Measurements from ENCODE around the gene CD38. TPM values are rescaled to one million over a fixed set of nuclear protein-coding genes. Genes with fewer than 3 reads are reported as not detected.

The CD38 gene
- total and polyA plus RNA-seq, 7 donors = 1.2 to 11.4 (median 2.2) TPM

- Histone ChIP-seq H3K36me3 (no peaks in the 10 kb centered on the region), H3K9me3 (no peaks in the 10 kb centered on the region), H3K27ac (no peak overlapping the region), H3K27me3 (no peaks in the 10 kb centered on the region), H3K4me1 (no peaks in the 10 kb centered on the region), H3K4me3 (no peak overlapping the region)
- DNase-seq = no peak
- TF ChIP-seq POLR2A (IDR thresholded peaks at IDR 0.05) = no peak
- TF ChIP-seq POLR2AphosphoS5 (IDR thresholded peaks at IDR 0.05) = no peak
- TF ChIP-seq EP300 (IDR thresholded peaks at IDR 0.05) = no peak
- intact Hi-C loops (cut with DNase I) = no loop called here
- WGBS, 2 donors = 74 to 84% methylated on average over 8 of the region's 8 CpGs
These were observed 11.3 kb upstream of the CD38 start for GRCh38 chr4:15766821-15767220.

- Histone ChIP-seq H3K27ac (no peak overlapping the region), H3K27me3 (no peaks in the 10 kb centered on the region), H3K9me3 (no peaks in the 10 kb centered on the region), H3K4me3 (no peak overlapping the region), H3K4me1 (no peaks in the 10 kb centered on the region), H3K36me3 (no peaks in the 10 kb centered on the region)
- intact Hi-C loops (cut with DNase I) = no loop called here
- no peak for DNase-seq
- TF ChIP-seq POLR2AphosphoS5 (IDR thresholded peaks at IDR 0.05) (no peak), EP300 (IDR thresholded peaks at IDR 0.05) (no peak), CTCF (IDR thresholded peaks at IDR 0.05) (no peak), POLR2A (IDR thresholded peaks at IDR 0.05) (no peak)
- WGBS, 2 donors = 63 to 71% methylated on average over 2 of the region's 2 CpGs
These were observed 8.9 kb upstream of the CD38 start for GRCh38 chr4:15769202-15769601.

GRCh38 chr4:15771216-15772058, 6.7 kb upstream of the CD38 start:
- intact Hi-C loops (cut with DNase I) = no loop called here
- 47 to 48% methylated on average over 3 of the region's 3 CpGs for WGBS, 2 donors
- Histone ChIP-seq H3K4me3 (no peak overlapping the region), H3K27ac (no peak overlapping the region), H3K36me3 (no peaks in the 10 kb centered on the region), H3K9me3 (no peaks in the 10 kb centered on the region), H3K27me3 (no peaks in the 10 kb centered on the region), H3K4me1 (no peaks in the 10 kb centered on the region)
- no peak for DNase-seq
- TF ChIP-seq POLR2A (IDR thresholded peaks at IDR 0.05) (no peak), EP300 (IDR thresholded peaks at IDR 0.05) (no peak), POLR2AphosphoS5 (IDR thresholded peaks at IDR 0.05) (no peak), CTCF (IDR thresholded peaks at IDR 0.05) (no peak)

GRCh38 chr4:15774020-15774420, 4.1 kb upstream of the CD38 start:
- no peak overlapping the region for H3K4me3 ChIP-seq
- no peak for DNase-seq
- intact Hi-C loops (cut with DNase I) = no loop called here
- H3K27ac ChIP-seq = no peak overlapping the region
- H3K9me3 ChIP-seq = no peaks in the 10 kb centered on the region
- no peaks in the 10 kb centered on the region for H3K27me3 ChIP-seq
- WGBS, 2 donors = 19 to 70% methylated on average over 4 of the region's 4 CpGs
- H3K4me1 ChIP-seq = peaks cover 0 to 9% (median 3%) of the 10 kb centered on the region in 4 donors
- TF ChIP-seq POLR2A (IDR thresholded peaks at IDR 0.05) (no peak), CTCF (IDR thresholded peaks at IDR 0.05) (no peak), POLR2AphosphoS5 (IDR thresholded peaks at IDR 0.05) (no peak), EP300 (IDR thresholded peaks at IDR 0.05) (no peak)
- no peaks in the 10 kb centered on the region for H3K36me3 ChIP-seq

- Histone ChIP-seq H3K27me3 (no peaks in the 10 kb centered on the region), H3K27ac (no peak overlapping the region), H3K9me3 (no peaks in the 10 kb centered on the region), H3K4me3 (no peak overlapping the region), H3K36me3 (no peaks in the 10 kb centered on the region), H3K4me1 (peaks cover 0 to 17% (median 6%) of the 10 kb centered on the region in 4 donors)
- TF ChIP-seq POLR2AphosphoS5 (IDR thresholded peaks at IDR 0.05) (no peak), POLR2A (IDR thresholded peaks at IDR 0.05) (no peak), CTCF (IDR thresholded peaks at IDR 0.05) (no peak), EP300 (IDR thresholded peaks at IDR 0.05) (no peak)
- no peak for DNase-seq
- intact Hi-C loops (cut with DNase I) = no loop called here
- 82 to 94% methylated on average over 5 of the region's 5 CpGs for WGBS, 2 donors
These were observed 1.1 kb upstream of the CD38 start for GRCh38 chr4:15776871-15777648.

All from sigmoid colon (tissue), 7 donors.